Neural crest cell (in vitro differentiated cells): Measurements from ENCODE around the gene DERA. TPM values are rescaled to one million over a fixed set of nuclear protein-coding genes. Genes with fewer than 3 reads are reported as not detected.
"Not testable (repeated sequence)": the region's sequence is repeated elsewhere in the genome, so short reads cannot be mapped to it uniquely, and the experiment has no call there.

Experiments
- DNase-seq: peaks from one replicate; pipeline ENCODE4 v3.0.0; 2021; ENCODE audit warnings: low read depth, mixed read lengths, low spot score
- H3K27ac Mint-ChIP-seq: one replicate; pipeline ENCODE4 v1.8.0; 2021; ENCODE audit warnings: mild to moderate bottlenecking, mixed read lengths; ENCODE audit not compliant: unreplicated experiment
- H3K27me3 Mint-ChIP-seq: 2 replicates; pipeline ENCODE4 v1.8.0; 2021; ENCODE audit warnings: low read depth, mild to moderate bottlenecking, mixed read lengths
- H3K36me3 Mint-ChIP-seq: 2 replicates; pipeline ENCODE4 v1.8.0; 2021; ENCODE audit warnings: low read depth, mild to moderate bottlenecking, mixed read lengths
- H3K4me1 Mint-ChIP-seq: 2 replicates; pipeline ENCODE4 v1.8.0; 2021; ENCODE audit warnings: mixed read lengths
- H3K4me3 Mint-ChIP-seq: one replicate; pipeline ENCODE4 v1.8.0; 2021; ENCODE audit warnings: mild to moderate bottlenecking, mixed read lengths
- H3K9me3 Mint-ChIP-seq: 2 replicates; pipeline ENCODE4 v1.8.0; 2021; ENCODE audit warnings: mixed read lengths
- total RNA-seq: library from RNA; stranded (reverse); gene quantifications from 2 replicates; pipeline ENCODE4 v1.2.1, GENCODE V29; 2021
- TF ChIP-seq, protein P1 (sequence below): fragments of 200-600 bp; sonication (generic); conservative IDR thresholded peaks from 2 replicates; pipeline ENCODE4 v1.5.0; 2021; ENCODE audit warnings: antibody characterized with exemption, mild to moderate bottlenecking

DERA gene
- total RNA-seq, 1 donor from 2014 or later = 34.1 TPM

DNA sequence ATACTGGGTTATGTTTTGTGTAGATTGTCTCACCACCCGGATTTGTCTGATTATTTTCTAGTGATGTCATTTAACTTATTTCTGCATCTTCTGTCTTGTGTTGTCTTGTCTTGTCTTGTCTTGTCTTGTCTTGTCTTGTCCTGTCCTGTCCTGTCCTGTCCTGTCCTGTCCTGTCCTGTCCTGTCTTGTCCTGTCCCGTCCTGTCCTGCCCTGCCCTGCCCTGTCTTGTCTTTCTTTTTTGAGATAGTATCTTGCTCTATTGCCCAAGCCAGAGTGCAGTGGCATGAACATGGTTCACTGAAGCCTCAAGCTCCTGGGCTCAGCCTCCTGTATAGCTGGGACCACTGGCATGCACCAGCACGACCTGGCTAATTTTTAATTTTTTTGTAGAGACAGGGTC, 25.6 kb downstream of the DERA start:
- no peak overlapping the region for H3K27ac Mint-ChIP-seq
- peaks cover 8% of the 10 kb centered on the region for H3K9me3 Mint-ChIP-seq
- H3K4me1 Mint-ChIP-seq = peaks cover 4% of the 10 kb centered on the region
- peaks cover 10% of the 10 kb centered on the region for H3K36me3 Mint-ChIP-seq
- no peak overlapping the region for H3K4me3 Mint-ChIP-seq
- TF ChIP-seq, protein P1, sequence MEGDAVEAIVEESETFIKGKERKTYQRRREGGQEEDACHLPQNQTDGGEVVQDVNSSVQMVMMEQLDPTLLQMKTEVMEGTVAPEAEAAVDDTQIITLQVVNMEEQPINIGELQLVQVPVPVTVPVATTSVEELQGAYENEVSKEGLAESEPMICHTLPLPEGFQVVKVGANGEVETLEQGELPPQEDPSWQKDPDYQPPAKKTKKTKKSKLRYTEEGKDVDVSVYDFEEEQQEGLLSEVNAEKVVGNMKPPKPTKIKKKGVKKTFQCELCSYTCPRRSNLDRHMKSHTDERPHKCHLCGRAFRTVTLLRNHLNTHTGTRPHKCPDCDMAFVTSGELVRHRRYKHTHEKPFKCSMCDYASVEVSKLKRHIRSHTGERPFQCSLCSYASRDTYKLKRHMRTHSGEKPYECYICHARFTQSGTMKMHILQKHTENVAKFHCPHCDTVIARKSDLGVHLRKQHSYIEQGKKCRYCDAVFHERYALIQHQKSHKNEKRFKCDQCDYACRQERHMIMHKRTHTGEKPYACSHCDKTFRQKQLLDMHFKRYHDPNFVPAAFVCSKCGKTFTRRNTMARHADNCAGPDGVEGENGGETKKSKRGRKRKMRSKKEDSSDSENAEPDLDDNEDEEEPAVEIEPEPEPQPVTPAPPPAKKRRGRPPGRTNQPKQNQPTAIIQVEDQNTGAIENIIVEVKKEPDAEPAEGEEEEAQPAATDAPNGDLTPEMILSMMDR = no peak
- DNase-seq = no peak
- no peaks in the 10 kb centered on the region for H3K27me3 Mint-ChIP-seq

GRCh38 chr12:15937902-15938301, 26.8 kb downstream of the DERA start:
- no peaks in the 10 kb centered on the region for H3K27me3 Mint-ChIP-seq
- H3K9me3 Mint-ChIP-seq = peaks cover 8% of the 10 kb centered on the region
- peaks cover 4% of the 10 kb centered on the region for H3K4me1 Mint-ChIP-seq
- no peak overlapping the region for H3K27ac Mint-ChIP-seq
- DNase-seq = no peak
- H3K36me3 Mint-ChIP-seq = peaks cover 20% of the 10 kb centered on the region
- TF ChIP-seq, protein P1 = no peak
- H3K4me3 Mint-ChIP-seq = no peak overlapping the region

DNA sequence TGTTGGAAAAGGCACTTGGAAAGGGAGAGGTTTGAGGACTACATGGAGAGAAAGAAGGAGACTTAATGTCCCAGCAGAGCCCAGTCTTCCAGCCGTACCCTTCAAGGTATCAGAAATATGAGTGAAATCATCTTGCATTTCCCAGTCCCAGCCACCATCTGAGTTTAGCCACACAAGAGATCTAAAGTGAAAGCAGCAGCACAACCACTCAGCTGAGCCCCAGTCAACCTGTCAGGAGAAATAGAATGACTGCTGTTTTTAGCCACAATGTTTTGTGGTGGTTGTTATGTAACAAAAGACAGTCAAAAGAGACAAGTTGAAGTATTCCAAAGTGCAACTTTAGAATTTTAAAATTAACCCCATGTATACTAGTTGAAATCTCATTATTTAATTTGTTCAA, 28.0 kb downstream of the DERA start:
- TF ChIP-seq, protein P1 = no peak

GRCh38 chr12:15942475-15942874, 31.3 kb downstream of the DERA start:
- Mint-ChIP-seq H3K4me3 (no peak overlapping the region), H3K27ac (no peak overlapping the region), H3K36me3 (peaks cover 45% of the 10 kb centered on the region), H3K9me3 (peaks cover 10% of the 10 kb centered on the region), H3K27me3 (no peaks in the 10 kb centered on the region), H3K4me1 (peaks cover 4% of the 10 kb centered on the region)
- no peak for DNase-seq
- TF ChIP-seq, protein P1 = no peak

More for the DNA sequence above, 28.0 kb downstream of the DERA start:
- Mint-ChIP-seq H3K4me1 (peaks cover 4% of the 10 kb centered on the region), H3K9me3 (peaks cover 8% of the 10 kb centered on the region), H3K36me3 (peaks cover 26% of the 10 kb centered on the region), H3K4me3 (no peak overlapping the region), H3K27me3 (no peaks in the 10 kb centered on the region), H3K27ac (no peak overlapping the region)
- DNase-seq = no peak

- H3K27ac Mint-ChIP-seq, H3K4me3 Mint-ChIP-seq, H3K27me3 Mint-ChIP-seq, H3K4me1 Mint-ChIP-seq, DNase-seq: not testable (repeated sequence)
- Mint-ChIP-seq H3K36me3 (peaks cover 50% of the 10 kb centered on the region), H3K9me3 (peaks cover 14% of the 10 kb centered on the region)
Measured at GRCh38 chr12:15943519-15943918, 32.4 kb downstream of the DERA start.

- Mint-ChIP-seq H3K9me3 (peaks cover 15% of the 10 kb centered on the region), H3K36me3 (peaks cover 35% of the 10 kb centered on the region)
- not testable (repeated sequence) for H3K4me1 Mint-ChIP-seq
Measured at GRCh38 chr12:15948461-15948860, 37.3 kb downstream of the DERA start.

DNA sequence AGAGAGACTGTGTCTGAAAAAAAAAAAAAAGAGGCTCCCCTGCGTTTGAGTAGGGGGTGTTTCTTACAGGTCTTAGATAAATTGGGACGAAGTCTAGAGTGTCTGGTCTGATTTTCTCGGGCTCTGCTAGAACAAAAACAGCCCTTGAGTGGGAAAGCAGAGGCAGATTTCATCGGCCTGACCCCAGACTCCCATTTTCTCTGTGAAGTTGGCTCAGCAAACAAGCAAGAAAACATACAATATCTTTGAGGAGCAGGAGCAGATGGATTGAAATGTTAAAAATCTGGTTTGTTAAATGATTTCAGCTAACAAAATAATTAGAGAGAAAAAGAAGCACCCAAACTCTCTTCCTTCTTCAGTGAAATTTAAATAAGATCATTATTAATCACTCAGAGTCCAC, 44.1 kb downstream of the DERA start:
- Mint-ChIP-seq H3K27me3 (no peaks in the 10 kb centered on the region), H3K36me3 (peaks cover 9% of the 10 kb centered on the region), H3K4me3 (no peak overlapping the region), H3K4me1 (peaks cover 7% of the 10 kb centered on the region), H3K27ac (no peak overlapping the region), H3K9me3 (peaks cover 3% of the 10 kb centered on the region)
- DNase-seq = no peak
- TF ChIP-seq, protein P1 = no peak

More at GRCh38 chr12:15948461-15948860, 37.3 kb downstream of the DERA start:
- DNase-seq, H3K27ac Mint-ChIP-seq, H3K27me3 Mint-ChIP-seq, H3K4me3 Mint-ChIP-seq: not testable (repeated sequence)
